ENCODE data around the gene CYB5A. TPM values are rescaled to one million over a fixed set of nuclear protein-coding genes. Genes with fewer than 3 reads are reported as not detected.

The CYB5A gene
- polyA plus RNA-seq, 2 of the 4 experiments (the other 2 are of a cell fraction): 132 to 267 TPM

GRCh38 chr18:74243127-74243526 is 48.6 kb downstream of the CYB5A start:
- no peak for FAIRE-seq

DNA sequence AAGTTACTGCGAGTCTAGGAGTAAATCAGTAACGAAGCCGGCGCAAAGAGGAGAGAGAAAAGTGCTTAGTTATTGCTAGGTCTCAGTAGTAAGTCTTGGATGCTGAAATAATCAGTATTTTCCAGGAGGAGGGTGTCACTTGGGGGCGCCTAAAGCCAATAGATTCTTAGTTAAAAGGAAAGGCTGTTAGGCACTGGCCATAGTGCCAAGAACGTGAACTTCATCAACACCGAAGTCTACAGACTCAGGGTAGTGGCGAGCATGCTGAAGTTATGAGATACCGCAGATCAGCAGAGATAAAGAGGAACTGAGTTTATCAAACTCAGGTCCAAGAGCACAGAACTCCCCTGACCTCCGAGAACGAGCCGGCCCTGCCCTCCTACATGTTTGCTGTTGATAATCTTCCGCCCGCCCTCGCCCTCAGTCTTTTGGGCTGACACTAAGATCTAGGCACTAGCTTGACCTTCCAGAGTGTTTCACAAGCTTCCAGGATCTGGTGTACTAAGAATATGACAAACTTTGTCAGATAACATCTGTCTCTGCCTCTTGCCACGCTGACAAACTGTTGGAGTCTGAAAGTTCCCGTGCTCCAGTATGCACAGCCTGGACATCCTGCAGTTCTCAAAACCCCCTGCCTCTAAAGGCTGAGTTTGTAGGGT is 49.2 kb downstream of the CYB5A start:
- Histone ChIP-seq H3K4me1 (peaks cover 17% of the 10 kb centered on the region; the same call in 2 of the 3 replicates), H3K4me3 (no peak overlapping the region), H3K27ac (peak overlapping the region; percentile 28 to 58; a peak in 4 of 6 replicates), H3K4me2 (no peak overlapping the region; the same call in 2 of the 3 replicates), H3K9me3 (no peaks in the 10 kb centered on the region)
- ChIA-PET POLR2A (no interaction called here), CTCF (interaction anchor here (1.9 to 3.0 kb wide), 2 partner anchors 8 to 45 kb away, joined by 5 to 8 read pairs; no protein-coding TSS in a partner anchor)
- no peak for DNase-seq (ENCODE audit: low read depth in 1 of 2, low spot score in 1 of 2)
- TF ChIP-seq RAD21 (conservative IDR thresholded peaks at IDR 0.05 in 1 of 2, IDR thresholded peaks at IDR 0.05 in 1 of 2) (peak; percentile 44 to 56; a peak in 4 of 5 replicates), HOXB13 (CRISPR knock-in tag; IDR thresholded peaks at IDR 0.05; ENCODE audit: low read depth) (no peak), CTCF (IDR thresholded peaks at IDR 0.05) (0 out of 3 replicates have a peak, but pooled peaks have one; percentile 24), RNF2 (IDR thresholded peaks at IDR 0.05; ENCODE audit: borderline replicate concordance, low read depth) (no peak)
- 81% methylated on average over 17 of the region's 17 CpGs for WGBS (ENCODE audit: missing lambda C conversion rate)
- ATAC-seq: no peak; a peak in 1 of 6 replicates
- FAIRE-seq: no peak

More at GRCh38 chr18:74243127-74243526, 48.6 kb downstream of the CYB5A start:
- Histone ChIP-seq H3K9me3 (no peaks in the 10 kb centered on the region), H3K27ac (peak overlapping the region; percentile 27 to 58; a peak in 3 of 6 replicates), H3K4me3 (no peak overlapping the region), H3K4me1 (peaks cover 22% of the 10 kb centered on the region), H3K4me2 (no peak overlapping the region)
- WGBS (ENCODE audit: missing lambda C conversion rate): 73% methylated on average over 4 of the region's 4 CpGs
- ChIA-PET POLR2A (no interaction called here), CTCF (interaction anchor here (3.0 kb wide), 1 partner anchor 8 kb away, joined by 8 read pairs; no protein-coding TSS in a partner anchor)
- DNase-seq (ENCODE audit: low read depth in 1 of 2, low spot score in 1 of 2) (no peak), ATAC-seq (no peak; a peak in 1 of 6 replicates)
- no peak for TF ChIP-seq HES2 (IDR thresholded peaks at IDR 0.05)
- TF ChIP-seq BHLHE40 (IDR thresholded peaks at IDR 0.05; ENCODE audit: low read depth, low read length): no peak
- TF ChIP-seq RCOR1 (IDR thresholded peaks at IDR 0.05; ENCODE audit: low read depth, low read length): no peak
- TF ChIP-seq, protein P1, sequence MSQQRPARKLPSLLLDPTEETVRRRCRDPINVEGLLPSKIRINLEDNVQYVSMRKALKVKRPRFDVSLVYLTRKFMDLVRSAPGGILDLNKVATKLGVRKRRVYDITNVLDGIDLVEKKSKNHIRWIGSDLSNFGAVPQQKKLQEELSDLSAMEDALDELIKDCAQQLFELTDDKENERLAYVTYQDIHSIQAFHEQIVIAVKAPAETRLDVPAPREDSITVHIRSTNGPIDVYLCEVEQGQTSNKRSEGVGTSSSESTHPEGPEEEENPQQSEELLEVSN (IDR thresholded peaks at IDR 0.05; ENCODE audit: borderline replicate concordance, low read depth): no peak
- TF ChIP-seq TP53 (CRISPR knock-in tag; IDR thresholded peaks at IDR 0.05): no peak
- no peak for TF ChIP-seq KDM5A (IDR thresholded peaks at IDR 0.05)
- TF ChIP-seq CTCF (IDR thresholded peaks at IDR 0.05): no peak
- no peak for TF ChIP-seq HOXA7 (CRISPR knock-in tag; IDR thresholded peaks at IDR 0.05)
- no peak for TF ChIP-seq NFE2L2 (conservative IDR thresholded peaks at IDR 0.05; ENCODE audit: low read length)

GRCh38 chr18:74241970-74242369 is 49.8 kb downstream of the CYB5A start:
- no peak for DNase-seq (ENCODE audit: low read depth in 1 of 2, low spot score in 1 of 2)
- H3K9me3 ChIP-seq: no peaks in the 10 kb centered on the region
- POLR2A ChIA-PET: no interaction called here
- 68% methylated on average over 3 of the region's 3 CpGs for WGBS (ENCODE audit: missing lambda C conversion rate)
- CTCF ChIA-PET: interaction anchor here (1.9 to 3.0 kb wide), 2 partner anchors 9 to 45 kb away, joined by 5 to 8 read pairs; no protein-coding TSS in a partner anchor
- no peak for ATAC-seq
- H3K4me2 ChIP-seq: peak overlapping the region; percentile 19; the same call in 1 of the 3 replicates
- TF ChIP-seq HOXB5 (CRISPR knock-in tag; IDR thresholded peaks at IDR 0.05) (no peak), EP300 (IDR thresholded peaks at IDR 0.05) (no peak), BCL3 (IDR thresholded peaks at IDR 0.05) (no peak), TP53 (CRISPR knock-in tag; IDR thresholded peaks at IDR 0.05) (no peak)
- TF ChIP-seq, protein P2, sequence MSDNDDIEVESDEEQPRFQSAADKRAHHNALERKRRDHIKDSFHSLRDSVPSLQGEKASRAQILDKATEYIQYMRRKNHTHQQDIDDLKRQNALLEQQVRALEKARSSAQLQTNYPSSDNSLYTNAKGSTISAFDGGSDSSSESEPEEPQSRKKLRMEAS (IDR thresholded peaks at IDR 0.05): no peak
- FAIRE-seq: no peak
- peak overlapping the region; percentile 28 to 58; a peak in 4 of 6 replicates for H3K27ac ChIP-seq
- H3K4me3 ChIP-seq: no peak overlapping the region
- H3K4me1 ChIP-seq: peaks cover 17% of the 10 kb centered on the region; the same call in 1 of the 3 replicates
